OCI-LY7 (cell line): ENCODE measurements around the gene CUEDC2. TPM values are rescaled to one million over a fixed set of nuclear protein-coding genes. Genes with fewer than 3 reads are reported as not detected.

Source experiments
- BruUV-seq: library from RNA; stranded (reverse); fragments of 400-500 nt; replicated peaks from 2 replicates; lab custom pipeline; 2021; lab: Mats Ljungman, UMichigan
- CTCF ChIA-PET: fragments of 300-600 bp; sonication (Branson Sonifier 250); formaldehyde crosslinking; loops from one replicate; lab custom pipeline; 2022; ENCODE audit warnings: antibody characterized with exemption; ENCODE audit not compliant: unreplicated experiment; lab: Charles Lee
- POLR2A ChIA-PET: fragments of 300-600 bp; sonication (Branson Sonifier 250); formaldehyde crosslinking; loops from one replicate; lab custom pipeline; 2022; ENCODE audit warnings: antibody characterized with exemption; lab: Charles Lee
- DNase-seq: peaks from one replicate; pipeline ENCODE4 v3.0.0-alpha.2; 2015; ENCODE audit warnings: low spot score
- H2AFZ ChIP-seq: fragments of 200-600 bp; sonication (generic), shearing (Covaris generic); 2 replicates; pipeline ENCODE4 v1.6.1; 2014; ENCODE audit warnings: mild to moderate bottlenecking, antibody characterized with exemption, low read length, moderate library complexity
- H3K27ac ChIP-seq: fragments of 200-600 bp; sonication (generic); 2 replicates; pipeline ENCODE4 v1.5.1; 2014; ENCODE audit warnings: mixed run types, low read depth, mild to moderate bottlenecking, moderate library complexity, low read length, inconsistent platforms; ENCODE audit not compliant: poor library complexity, severe bottlenecking
- H3K36me3 ChIP-seq: fragments of 200-600 bp; sonication (generic); 2 replicates; pipeline ENCODE4 v1.6.1; 2014; ENCODE audit warnings: mild to moderate bottlenecking, antibody characterized with exemption, low read length, moderate library complexity, mixed read lengths; ENCODE audit not compliant: insufficient read depth
- H3K4me1 ChIP-seq: fragments of 200-600 bp; sonication (generic); 2 replicates; pipeline ENCODE4 v1.5.1; 2014; ENCODE audit warnings: mild to moderate bottlenecking, low read length; ENCODE audit not compliant: insufficient read depth, poor library complexity, severe bottlenecking
- H3K4me2 ChIP-seq: fragments of 200-600 bp; sonication (generic); 2 replicates; pipeline ENCODE4 v1.6.1; 2014; ENCODE audit warnings: mild to moderate bottlenecking, low read length
- H3K4me3 ChIP-seq: fragments of 200-600 bp; sonication (generic); 2 replicates; pipeline ENCODE4 v1.5.1; 2014; ENCODE audit warnings: mild to moderate bottlenecking, low read depth, low read length; ENCODE audit not compliant: poor library complexity, severe bottlenecking
- H3K79me2 ChIP-seq: fragments of 200-600 bp; sonication (generic); 2 replicates; pipeline ENCODE4 v1.6.1; 2016; ENCODE audit warnings: low read depth, mild to moderate bottlenecking, low read length, moderate library complexity, mixed read lengths; ENCODE audit not compliant: insufficient read depth
- H3K9me2 ChIP-seq: fragments of 200-600 bp; sonication (generic); 2 replicates; pipeline ENCODE4 v1.6.1; 2016; ENCODE audit warnings: mild to moderate bottlenecking, low read length, mixed read lengths; ENCODE audit not compliant: insufficient read depth
- H3K9me3 ChIP-seq: fragments of 200-600 bp; sonication (generic); 2 replicates; pipeline ENCODE4 v1.6.1; 2014; ENCODE audit warnings: mild to moderate bottlenecking, mixed run types, low read length, mixed read lengths
- H4K20me1 ChIP-seq: fragments of 200-600 bp; sonication (generic); 2 replicates; pipeline ENCODE4 v1.6.1; 2014; ENCODE audit warnings: mild to moderate bottlenecking, antibody characterized with exemption, low read length, moderate library complexity, mixed read lengths; ENCODE audit not compliant: insufficient read depth
- EZH2phosphoT487 ChIP-seq: fragments of 200-600 bp; sonication (generic); IDR thresholded peaks from 2 replicates; pipeline ENCODE4 v1.6.1; 2018; ENCODE audit warnings: low read depth, borderline replicate concordance, mild to moderate bottlenecking, mixed run types, antibody characterized with exemption, low read length, moderate library complexity, mixed read lengths
- intact Hi-C: fragments of 100-400 bp; cut with micrococcal nuclease; formaldehyde crosslinking; loops from one replicate; pipeline ENCODE4 v1.10.0; 2022; ENCODE audit not compliant: unreplicated experiment
- total RNA-seq, 2 experiments: library from RNA; depleted of rRNA in 1 of 2; stranded (reverse); fragments of >200 nt in 1 of 2; shearing (Covaris generic) in 1 of 2; gene quantifications; 2 replicates each; pipeline ENCODE4 v1.2.3, GENCODE V29; 2014 to 2022
- TF ChIP-seq, protein P1 (sequence below): fragments of 200-600 bp; sonication (generic); conservative IDR thresholded peaks from 2 replicates; pipeline ENCODE4 v1.5.1; 2014; ENCODE audit warnings: mild to moderate bottlenecking, antibody characterized with exemption, low read length, moderate library complexity, mixed read lengths

CUEDC2 gene
- total RNA-seq, 2 experiments from 2014 or later: 48.9 to 73.3 TPM

DNA sequence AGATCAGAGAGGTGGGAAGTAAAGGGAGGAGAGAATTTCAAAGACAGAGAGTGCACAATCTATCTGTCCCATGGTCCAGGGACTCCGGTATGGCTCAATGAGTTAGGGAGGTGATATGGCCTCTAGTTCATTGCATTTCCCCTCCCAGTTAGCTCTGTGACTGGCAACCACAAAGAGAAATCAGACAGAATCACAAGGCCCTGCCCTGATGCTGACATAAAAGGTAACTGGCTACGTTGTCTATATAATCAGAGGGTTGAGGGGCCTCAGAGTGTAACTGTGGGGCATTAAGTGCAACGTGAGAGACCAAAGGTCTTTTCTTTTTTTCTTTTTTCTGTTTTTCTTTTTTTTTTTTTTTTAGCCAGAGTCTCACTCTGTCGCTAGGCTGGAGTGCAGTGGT, 26.3 kb upstream of the CUEDC2 start:
- intact Hi-C loops: no loop called here

GRCh38 chr10:102457591-102458150, 25.3 kb upstream of the CUEDC2 start:
- POLR2A ChIA-PET: interaction anchor here (0.8 kb wide), 1 partner anchor 8 kb away, joined by 4 read pairs; no protein-coding TSS in a partner anchor
- no TSS peak for BruUV-seq

More for the DNA sequence above, 26.3 kb upstream of the CUEDC2 start:
- H3K9me3 ChIP-seq: no peaks in the 10 kb centered on the region
- H3K36me3 ChIP-seq: peaks cover 18% of the 10 kb centered on the region
- ChIA-PET POLR2A (interaction anchor here (0.6 kb wide), 1 partner anchor 9 kb away, joined by 5 read pairs; no protein-coding TSS in a partner anchor), CTCF (no interaction called here)
- H3K4me1 ChIP-seq: peaks cover 25% of the 10 kb centered on the region
- H4K20me1 ChIP-seq: no peaks in the 10 kb centered on the region
- H3K4me2 ChIP-seq: no peak overlapping the region
- no peak overlapping the region for H3K4me3 ChIP-seq
- TF ChIP-seq, protein P1, sequence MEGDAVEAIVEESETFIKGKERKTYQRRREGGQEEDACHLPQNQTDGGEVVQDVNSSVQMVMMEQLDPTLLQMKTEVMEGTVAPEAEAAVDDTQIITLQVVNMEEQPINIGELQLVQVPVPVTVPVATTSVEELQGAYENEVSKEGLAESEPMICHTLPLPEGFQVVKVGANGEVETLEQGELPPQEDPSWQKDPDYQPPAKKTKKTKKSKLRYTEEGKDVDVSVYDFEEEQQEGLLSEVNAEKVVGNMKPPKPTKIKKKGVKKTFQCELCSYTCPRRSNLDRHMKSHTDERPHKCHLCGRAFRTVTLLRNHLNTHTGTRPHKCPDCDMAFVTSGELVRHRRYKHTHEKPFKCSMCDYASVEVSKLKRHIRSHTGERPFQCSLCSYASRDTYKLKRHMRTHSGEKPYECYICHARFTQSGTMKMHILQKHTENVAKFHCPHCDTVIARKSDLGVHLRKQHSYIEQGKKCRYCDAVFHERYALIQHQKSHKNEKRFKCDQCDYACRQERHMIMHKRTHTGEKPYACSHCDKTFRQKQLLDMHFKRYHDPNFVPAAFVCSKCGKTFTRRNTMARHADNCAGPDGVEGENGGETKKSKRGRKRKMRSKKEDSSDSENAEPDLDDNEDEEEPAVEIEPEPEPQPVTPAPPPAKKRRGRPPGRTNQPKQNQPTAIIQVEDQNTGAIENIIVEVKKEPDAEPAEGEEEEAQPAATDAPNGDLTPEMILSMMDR: no peak
- no peak for TF ChIP-seq EZH2phosphoT487
- DNase-seq: no peak
- peaks cover 15% of the 10 kb centered on the region; the same call in 1 of the 2 replicates for H3K79me2 ChIP-seq
- no TSS peak for BruUV-seq
- no peak overlapping the region for H3K27ac ChIP-seq
- H2AFZ ChIP-seq: no peak overlapping the region
- no peaks in the 10 kb centered on the region for H3K9me2 ChIP-seq

More at GRCh38 chr10:102457591-102458150, 25.3 kb upstream of the CUEDC2 start:
- intact Hi-C loops: no loop called here
- no peak overlapping the region for H3K4me3 ChIP-seq
- no peak for DNase-seq
- H3K36me3 ChIP-seq: peaks cover 28% of the 10 kb centered on the region
- no peak overlapping the region for H2AFZ ChIP-seq
- H3K4me1 ChIP-seq: peaks cover 23% of the 10 kb centered on the region
- TF ChIP-seq EZH2phosphoT487: no peak
- TF ChIP-seq, protein P1: no peak
- CTCF ChIA-PET: no interaction called here
- no peaks in the 10 kb centered on the region for H4K20me1 ChIP-seq
- H3K27ac ChIP-seq: no peak overlapping the region
- no peaks in the 10 kb centered on the region for H3K9me2 ChIP-seq
- no peaks in the 10 kb centered on the region for H3K9me3 ChIP-seq
- H3K79me2 ChIP-seq: peaks cover 12% of the 10 kb centered on the region; the same call in 1 of the 2 replicates
- no peak overlapping the region for H3K4me2 ChIP-seq
